T-helper 2 cell (primary cell): ENCODE results near the gene STX1B.
"Not testable (repeated sequence)": the region's sequence is repeated elsewhere in the genome, so short reads cannot be mapped to it uniquely, and the experiment has no call there.

Experiments
- DNase-seq, 5 experiments: peaks; one replicate each; pipeline versions ENCODE4 v3.0.0 to v3.0.0-alpha.2; 2012 to 2022

STX1B gene

GRCh38 chr16:30949650-30950515, 60.6 kb downstream of the STX1B start:
- DNase-seq = peak in 1 of 5 experiments; percentile 75

- DNase-seq = peak in 2 of 5 experiments; percentile 29 to 59
Measured at GRCh38 chr16:30948667-30949649, 61.5 kb downstream of the STX1B start, which contains the start of gene ORAI3. Gene ORAI3 (plus strand): TSS chr16:30949068. CDS start chr16:30949290, 222 bp downstream.

GRCh38 chr16:30947859-30948666, 62.4 kb downstream of the STX1B start:
- peak in 1 of 5 experiments; percentile 18 for DNase-seq

DNA sequence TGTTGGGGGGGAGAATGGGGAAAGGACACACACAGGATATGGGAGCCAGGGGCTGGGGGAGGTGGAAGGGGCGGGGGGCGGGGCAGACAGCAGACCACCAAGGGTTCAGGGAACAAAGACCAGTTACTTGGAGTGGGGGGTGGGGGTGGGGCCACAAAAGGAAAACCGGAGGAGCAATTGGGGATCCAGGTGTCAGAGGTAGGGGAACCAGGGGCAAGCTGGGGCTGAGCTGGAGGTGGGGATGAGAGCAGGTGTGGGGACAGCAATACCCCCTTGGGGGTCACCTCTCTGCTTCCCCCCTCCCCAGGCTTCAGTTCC, 62.9 kb downstream of the STX1B start:
- DNase-seq = no peak

- DNase-seq = no peak
Measured at GRCh38 chr16:30946671-30947540, 63.5 kb downstream of the STX1B start.

DNA sequence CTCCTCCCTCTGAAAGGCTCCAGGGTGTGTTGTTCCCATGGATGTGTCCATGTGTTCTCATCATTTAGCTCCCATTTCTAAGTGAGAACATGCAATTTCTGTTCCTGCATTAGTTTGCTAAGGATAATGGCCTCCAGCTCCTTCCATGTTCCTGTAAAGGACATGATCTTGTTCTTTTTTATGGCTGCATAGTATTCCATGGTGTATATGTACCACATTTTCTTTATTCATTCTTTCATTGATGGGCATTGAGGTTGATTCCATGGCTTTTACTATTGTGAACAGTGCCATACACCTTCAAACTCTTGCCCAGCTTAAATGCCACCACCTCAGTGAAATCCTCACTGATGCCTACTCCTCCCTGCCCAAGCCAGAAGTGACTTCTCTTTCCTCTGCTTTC, 66.1 kb downstream of the STX1B start:
- DNase-seq = no peak

DNA sequence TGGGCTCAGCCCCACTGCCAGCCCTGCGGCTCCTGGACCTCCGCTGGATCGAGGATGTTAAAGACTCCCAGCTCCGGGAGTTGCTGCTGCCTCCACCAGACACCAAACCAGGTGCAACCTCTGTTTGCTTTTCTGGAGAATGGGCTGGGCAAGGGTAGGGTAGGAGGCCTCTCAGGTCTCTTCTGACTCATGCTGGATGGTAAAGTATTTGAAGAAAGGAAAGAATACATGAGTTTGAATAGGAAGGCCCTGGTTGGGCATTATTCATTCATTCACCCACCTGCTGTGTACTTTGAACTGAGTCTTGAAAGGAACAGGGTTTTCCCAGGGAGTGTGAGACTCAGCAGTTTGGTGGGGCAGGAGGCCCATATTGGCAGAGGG, 68.0 kb downstream of the STX1B start:
- no peak for DNase-seq

DNA sequence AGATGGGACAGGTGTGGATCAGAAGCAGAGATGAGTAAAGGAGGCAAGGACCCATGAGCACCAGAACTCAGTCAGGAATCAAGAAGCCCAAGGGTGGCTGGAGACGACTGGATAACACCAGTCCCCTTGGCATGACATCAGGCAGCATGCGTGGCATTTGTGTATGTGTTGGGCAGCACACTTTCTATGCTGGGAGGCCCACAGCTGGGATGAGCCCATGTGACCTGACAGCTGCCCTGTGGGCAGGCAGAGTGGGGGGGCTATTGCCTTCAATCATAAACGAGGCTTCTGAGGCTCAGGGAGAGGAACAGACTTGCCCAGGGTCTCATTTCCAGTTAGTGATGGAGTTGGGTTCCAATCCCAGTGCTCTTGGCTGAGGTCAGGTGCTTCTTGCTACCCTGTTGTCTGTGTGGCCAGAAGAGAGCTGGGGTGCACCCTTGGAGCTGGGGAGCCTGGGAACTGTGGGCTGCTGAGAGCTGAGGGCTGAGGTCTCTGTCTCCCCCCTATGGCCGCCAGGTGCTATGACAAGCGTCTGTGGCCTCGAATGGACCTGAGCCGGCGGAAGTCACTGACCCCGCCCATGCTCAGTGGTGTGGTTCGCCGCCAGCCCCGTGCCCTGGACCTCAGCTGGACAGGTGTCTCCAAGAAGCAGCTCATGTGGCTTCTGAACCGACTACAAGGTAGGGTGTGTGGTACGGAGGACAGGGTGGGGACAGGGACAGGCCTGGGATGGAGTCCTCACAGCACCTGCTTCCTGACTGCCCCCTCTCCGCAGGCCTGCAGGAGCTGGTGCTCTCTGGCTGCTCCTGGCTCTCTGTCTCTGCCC, 68.6 kb downstream of the STX1B start:
- peak; percentile 28 to 78 (median 43) for DNase-seq

- DNase-seq = not testable (repeated sequence)
Measured at GRCh38 chr16:30939571-30939970, 70.9 kb downstream of the STX1B start.
